HG02571 (cell line): ENCODE measurements around the gene PLXND1.

ENCODE experiments used
- ATAC-seq: cut with Tn5 transposase; IDR thresholded peaks from one replicate; pipeline ENCODE4 v1.9.1; 2021; ENCODE audit warnings: mild to moderate bottlenecking, moderate library complexity; ENCODE audit not compliant: unreplicated experiment

Gene PLXND1

GRCh38 chr3:129603561-129603942 lies 2.9 kb downstream of the PLXND1 start:
- no peak for ATAC-seq

GRCh38 chr3:129602730-129603560 lies 3.5 kb downstream of the PLXND1 start:
- ATAC-seq: no peak

DNA sequence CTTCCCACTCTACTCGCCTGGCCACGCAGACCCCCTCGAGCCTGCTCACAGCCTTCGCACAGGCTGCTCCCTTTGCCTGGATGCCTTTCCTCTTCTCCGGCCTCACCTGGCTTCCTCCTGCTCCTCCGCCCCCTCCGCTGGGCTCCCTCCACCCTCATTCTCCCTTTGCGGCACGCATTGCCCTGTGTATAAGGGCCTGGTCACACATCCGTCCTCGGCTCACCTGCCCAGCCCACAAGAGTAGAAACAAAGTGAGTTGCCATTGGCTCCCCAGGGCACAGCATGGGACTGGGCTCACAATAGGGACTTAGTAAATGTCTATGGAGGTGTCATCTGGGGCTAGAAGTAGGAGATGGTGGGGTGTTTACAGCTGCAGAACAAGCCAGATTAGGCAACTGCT lies 4.2 kb downstream of the PLXND1 start:
- no peak for ATAC-seq

- ATAC-seq: no peak
Measured at GRCh38 chr3:129601713-129602112, 4.8 kb downstream of the PLXND1 start.

- no peak for ATAC-seq
Measured at GRCh38 chr3:129600348-129600747, 6.1 kb downstream of the PLXND1 start.

DNA sequence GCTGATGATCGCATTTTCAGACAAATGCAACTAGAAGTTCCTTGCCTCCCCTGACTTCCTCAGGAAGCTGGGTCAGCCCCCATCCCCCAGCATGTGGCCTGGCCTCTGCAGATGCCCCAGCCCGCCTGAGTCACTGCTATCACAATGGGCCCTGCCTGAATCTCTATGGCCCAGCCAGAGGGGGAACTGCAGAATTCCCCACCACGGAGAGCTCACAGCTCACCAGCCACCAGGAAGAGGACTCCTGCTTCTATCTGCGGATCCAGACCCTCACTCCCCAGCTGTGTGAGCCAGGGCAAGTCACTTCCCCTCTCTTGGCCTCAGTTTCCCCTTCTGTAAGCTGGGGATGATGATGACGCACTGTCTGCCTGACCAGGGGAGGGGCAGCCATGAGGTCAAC lies 6.9 kb downstream of the PLXND1 start:
- no peak for ATAC-seq

DNA sequence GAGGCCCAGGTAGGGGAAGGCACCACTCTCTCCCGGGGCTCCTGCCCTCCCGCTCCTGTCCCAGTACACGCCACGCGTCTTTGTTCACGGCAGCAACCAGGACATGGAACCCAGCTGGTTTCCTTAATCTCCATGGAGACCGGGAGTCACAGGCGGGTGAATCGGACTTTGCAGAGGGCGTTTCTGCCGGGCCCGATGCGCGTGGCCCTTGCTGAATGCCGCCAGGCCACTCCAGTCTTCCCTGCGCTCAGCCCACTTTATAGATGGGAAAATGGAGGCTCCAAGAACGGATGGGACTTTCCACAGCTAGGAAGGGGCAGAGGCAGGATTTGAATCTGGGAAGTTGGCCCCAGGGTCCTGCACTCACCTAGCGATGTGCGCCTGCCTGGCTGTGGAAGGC lies 7.4 kb downstream of the PLXND1 start:
- ATAC-seq: no peak

DNA sequence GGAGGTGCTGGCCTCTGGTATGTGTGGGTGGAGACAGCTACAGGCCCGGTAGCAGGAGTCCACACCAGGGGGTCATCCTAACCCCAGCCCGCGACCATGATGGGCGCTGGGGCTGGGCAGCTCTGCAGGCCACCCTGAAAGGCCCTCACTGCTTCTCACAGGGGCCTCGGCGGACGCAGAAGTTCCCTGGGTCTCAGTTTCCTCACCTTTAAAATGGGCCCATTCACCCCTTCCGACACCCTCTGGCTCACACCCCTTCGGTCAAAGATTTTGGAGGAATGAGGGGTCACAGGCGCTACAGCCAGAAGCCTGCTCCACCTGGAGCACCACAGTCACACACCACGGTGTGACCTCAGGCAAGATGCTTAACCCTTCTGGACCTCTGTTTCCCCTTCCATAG lies 8.0 kb downstream of the PLXND1 start:
- ATAC-seq: no peak

GRCh38 chr3:129598000-129598381 lies 8.5 kb downstream of the PLXND1 start:
- no peak for ATAC-seq

DNA sequence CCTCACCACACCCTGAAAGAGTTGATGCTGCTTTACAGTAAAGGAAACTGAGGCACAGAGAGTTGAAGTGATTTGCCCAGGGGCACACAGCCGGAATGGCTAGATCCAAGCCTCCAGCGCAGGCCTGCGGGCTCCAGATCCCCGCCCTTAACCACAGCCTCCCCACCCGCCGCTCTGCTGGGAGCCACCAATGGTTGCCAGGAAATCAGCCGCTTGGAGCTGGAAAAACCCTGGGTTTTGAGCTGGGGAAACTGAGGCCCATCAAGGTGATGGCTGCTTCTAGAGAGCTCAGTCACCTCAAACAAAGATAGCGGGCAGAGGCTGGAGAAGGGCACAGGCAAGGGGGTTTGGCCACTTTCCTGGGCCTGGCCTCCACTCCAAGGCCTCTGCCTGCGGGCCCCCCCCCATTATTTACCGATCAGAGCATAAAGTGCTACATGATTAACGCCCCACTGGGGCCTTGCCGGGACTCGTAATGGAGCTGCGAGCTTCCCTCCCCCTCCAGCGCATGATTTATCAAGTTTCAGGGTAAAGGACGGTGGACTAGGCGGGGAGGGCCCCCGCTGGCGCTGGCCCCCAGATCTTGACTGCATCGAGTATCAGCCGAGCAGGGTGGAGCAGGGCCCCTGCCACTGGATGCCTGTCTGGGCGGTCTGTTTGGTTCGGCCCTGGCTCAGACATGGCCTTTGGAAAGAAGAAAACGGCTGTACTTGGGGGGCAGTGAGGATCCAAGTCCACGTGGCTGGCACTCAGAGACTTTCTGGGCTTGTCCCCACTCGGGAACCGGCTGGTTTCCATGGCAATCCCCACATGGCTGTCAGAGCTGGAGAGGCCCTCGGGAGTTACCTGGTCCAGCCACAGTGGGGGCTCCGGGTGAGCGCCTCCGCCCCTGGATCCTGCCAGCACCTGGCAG lies 9.1 kb downstream of the PLXND1 start:
- ATAC-seq: no peak

- ATAC-seq: no peak
Measured at GRCh38 chr3:129596194-129597086, 10.0 kb downstream of the PLXND1 start.

- ATAC-seq: no peak
Measured at GRCh38 chr3:129595544-129596193, 10.8 kb downstream of the PLXND1 start.

- no peak for ATAC-seq
Measured at GRCh38 chr3:129594907-129595390, 11.5 kb downstream of the PLXND1 start.

- no peak for ATAC-seq
Measured at GRCh38 chr3:129594409-129594808, 12.1 kb downstream of the PLXND1 start.

DNA sequence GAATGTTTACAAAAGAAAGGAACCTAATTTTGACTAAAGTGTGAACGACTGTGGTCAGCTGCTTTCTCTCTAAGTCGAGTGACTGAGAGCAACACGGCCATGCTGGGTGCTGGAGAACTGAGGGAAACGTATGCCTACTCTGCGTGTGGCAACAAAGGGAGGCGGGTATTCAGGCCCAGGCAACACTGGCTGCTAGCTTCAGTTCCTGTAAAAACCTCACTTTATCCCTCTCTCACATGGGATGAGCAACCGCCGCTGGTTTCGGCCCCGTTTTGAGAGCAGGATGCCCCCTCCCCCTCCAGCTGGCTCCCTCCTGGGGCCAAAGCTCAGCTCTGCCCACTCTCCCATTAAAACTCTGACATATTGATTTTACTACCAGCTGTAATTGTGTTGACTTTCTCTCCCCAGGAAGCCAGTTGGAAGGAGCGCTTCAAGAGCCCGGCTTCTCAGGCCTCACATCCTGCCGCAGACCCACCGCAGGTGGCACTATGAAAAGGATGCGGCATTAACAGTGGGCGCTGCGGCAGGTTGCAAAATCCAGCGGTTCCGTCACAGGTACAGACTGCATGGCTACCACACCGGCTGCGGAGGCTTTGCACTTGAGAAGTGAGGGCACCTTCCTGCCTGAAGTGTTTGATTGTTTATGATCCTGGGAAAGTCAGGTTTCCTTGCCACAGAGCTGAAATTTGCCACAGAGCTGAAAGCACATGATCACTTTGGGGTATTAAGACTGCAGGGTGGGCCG lies 12.7 kb downstream of the PLXND1 start:
- no peak for ATAC-seq

DNA sequence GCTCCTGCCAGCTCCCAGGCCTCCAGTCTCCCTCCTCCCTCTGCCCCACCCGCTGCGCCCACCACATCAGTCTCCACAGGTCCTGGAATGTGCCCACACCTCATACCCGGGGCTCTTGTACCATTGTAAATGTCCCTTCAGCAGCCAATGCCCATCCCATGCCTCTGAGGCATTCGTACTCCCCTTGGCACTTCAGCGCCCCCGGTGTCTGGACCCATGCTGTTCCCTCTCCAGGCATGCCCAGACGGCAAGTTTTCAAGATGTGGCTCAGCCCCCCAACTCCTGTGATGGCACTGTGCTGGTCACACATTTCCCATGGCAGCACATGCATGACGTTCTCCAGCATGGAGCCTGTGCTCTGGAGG lies 13.3 kb downstream of the PLXND1 start:
- ATAC-seq: no peak

DNA sequence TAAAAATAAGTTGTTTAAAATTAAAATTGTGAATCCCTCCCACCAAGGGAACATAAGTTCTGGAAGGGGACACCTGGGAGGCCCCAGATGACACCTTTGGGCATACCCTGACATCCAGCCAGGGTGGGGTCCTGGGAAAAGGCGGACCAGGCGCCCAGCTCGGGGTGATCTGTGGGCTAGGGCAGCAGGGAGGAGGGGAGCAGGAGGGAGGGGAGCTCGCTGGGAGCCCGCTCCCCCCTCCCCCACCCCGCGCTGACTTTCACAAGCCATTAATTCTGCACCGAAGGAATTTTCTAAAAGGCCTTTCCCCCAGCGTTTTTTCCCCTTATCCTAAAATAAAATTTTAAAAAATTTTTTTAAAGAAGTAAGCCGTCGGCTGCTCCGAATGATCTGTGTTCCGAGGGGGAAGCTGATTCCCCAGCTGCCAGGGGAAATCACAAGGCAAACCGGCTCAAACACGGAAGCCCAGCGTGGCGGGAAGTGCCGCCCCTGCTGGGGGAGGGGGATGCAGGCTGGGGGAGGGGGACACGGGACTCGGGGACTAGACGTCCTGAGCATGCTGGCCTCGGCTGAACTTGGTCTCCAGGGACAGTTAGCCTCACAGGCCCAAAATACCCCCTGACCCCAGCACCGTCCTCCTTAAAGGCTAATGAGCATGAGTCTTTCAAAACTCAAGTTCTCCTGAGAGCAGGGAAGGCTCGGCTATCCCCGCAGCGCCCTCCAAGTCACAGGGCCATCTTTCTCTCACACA lies 13.9 kb downstream of the PLXND1 start:
- no peak for ATAC-seq

GRCh38 chr3:129591932-129592331 lies 14.5 kb downstream of the PLXND1 start:
- no peak for ATAC-seq

DNA sequence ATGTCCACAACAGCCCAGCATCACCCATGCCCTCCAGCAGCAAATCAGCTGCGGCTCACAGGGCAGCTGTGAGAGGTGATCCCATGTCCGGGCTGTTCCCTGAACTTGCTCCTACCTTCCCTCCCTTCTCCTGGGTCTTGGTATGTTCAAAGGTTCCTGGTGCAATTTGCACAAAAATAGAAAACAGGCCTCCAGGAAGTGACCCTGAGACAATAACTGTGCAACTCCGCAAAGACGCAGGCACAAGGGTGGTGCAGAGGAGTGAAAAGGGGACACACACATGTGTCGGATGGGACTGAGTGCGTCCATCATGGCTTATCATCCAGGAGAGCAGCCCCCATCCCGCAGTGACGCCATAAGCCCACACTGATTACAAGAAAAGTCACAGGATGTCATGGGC lies 16.3 kb downstream of the PLXND1 start:
- ATAC-seq: no peak
